OCI-M1 (cell line): ENCODE results near the gene SFXN4.

Experiments used
- DNase-seq: peaks from one replicate; lab custom pipeline; 2025; lab: John Stamatoyannopoulos, UW

SFXN4 gene

DNA sequence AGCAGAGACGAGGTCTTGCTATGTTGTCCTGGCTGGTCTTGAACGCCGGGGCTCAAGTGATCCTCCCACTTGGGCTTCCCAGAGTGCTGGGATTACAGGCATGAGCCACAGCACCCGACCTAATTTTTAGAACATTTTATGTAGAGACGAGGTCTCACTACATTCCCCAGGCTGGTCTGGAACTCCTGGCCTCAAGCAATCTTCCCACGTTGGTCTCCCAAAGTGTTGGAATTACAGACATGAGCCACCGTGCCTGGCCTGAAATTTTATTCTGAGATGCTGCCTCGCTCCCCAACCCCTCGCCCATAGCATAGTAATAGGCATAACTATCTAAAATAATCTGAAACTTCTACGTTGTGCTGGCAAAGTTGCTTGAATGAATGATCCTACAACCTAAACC, 21.9 kb downstream of the SFXN4 start:
- no peak for DNase-seq

DNA sequence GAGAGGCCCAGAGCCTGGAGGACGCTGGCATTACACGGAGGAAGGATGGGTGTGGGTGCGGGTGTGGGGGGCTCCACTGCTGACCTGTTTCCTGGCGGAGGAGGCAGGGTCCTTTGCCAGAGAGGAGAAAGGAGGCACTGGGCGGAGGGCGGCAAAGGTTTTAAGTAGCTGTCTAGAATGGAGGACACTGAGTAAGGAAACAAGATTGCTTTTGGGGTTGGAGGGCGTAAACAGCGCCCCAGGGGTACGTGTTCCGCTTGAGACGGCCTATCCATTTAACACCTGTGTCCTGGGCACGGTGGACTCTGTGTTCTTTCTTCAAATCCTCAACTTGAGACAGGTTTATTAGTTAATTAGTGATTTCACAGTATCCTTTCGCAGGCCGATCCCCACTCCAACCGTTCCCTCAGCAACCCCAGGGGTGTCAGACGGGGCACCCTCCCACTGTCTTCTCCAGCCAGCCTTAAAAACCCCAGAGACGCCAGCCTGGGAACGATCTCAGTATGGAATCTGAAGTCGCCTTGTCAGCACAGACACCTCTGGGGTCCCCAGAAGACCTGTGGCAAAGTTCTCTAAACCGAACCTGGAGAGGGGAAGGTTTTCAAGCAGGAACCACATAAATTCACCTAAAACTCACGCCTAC, 24.8 kb downstream of the SFXN4 start:
- DNase-seq: no peak

DNA sequence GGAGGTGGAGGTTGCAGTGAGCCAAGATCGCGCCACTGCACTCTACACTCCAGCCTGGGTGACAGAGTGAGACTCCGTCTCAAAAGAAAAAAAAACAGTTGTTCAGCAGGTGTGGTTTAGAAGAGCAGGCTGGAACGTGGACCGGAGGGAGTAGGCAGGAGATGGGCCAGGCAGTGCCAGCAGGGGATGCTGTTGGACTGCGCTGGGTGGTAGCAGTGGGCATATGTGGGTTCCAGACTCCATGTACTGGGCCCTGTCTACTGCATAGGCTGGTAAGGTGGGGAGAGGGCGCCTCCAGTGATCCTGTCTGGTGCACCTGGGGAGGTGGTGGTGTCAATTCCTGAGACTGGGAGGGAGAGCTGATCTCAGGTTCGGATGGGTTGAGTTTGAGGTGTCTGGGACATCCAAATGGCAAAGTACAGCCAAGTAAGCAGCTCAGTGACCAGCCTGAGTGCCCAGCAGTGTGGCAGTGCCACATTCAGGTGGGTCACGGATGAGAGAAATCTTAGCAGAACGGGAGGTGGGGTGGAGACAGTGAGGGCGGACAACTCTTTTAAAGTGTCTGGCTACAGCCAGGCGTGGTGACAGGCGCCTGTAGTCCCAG, 25.9 kb downstream of the SFXN4 start:
- DNase-seq: peak; percentile 13

DNA sequence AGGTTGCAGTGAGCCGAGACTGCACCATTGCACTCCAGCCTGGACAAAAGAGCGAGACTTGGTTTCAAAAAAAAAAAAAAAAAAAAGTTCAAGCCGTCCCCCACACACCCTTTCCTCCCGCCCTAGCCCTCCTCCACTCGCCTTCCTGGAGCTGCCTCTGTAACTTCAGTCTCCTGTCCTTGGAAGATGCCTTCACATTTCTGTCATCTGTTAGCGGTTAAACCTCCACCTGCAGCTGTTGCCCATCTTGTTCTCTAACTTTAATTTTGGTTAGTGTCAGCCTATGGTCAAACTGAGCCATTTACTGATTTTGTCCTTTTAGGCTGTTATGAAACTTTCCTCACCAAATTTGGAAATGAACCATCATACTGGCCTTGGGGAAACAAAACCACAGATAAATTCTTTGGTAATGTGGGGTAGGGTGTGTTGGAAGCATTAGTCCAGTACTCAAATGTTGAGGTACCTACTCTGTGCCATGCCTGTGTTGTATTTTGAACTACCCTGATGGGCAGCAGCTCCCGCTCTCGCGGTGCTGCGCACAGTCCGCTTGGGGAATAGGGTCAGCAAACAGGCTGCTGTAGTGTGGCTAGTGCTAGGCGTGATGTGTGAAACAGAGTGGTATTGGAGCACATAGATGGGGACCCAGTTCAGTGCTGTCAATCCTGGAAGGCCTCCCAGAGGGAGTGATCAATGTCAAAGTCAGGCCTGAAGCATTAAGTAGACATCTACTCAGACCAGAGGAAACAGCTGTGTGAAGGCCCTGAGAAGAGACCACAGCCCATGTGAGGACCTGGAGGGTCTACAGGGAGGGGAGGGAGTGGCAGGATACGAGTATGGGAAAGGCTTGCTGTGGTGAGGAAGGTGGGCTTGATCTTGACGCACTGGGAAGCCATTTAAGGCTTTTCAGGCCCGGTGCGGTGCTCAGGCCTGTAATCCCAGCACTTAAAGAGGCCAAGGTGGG, 26.9 kb downstream of the SFXN4 start:
- DNase-seq: no peak

DNA sequence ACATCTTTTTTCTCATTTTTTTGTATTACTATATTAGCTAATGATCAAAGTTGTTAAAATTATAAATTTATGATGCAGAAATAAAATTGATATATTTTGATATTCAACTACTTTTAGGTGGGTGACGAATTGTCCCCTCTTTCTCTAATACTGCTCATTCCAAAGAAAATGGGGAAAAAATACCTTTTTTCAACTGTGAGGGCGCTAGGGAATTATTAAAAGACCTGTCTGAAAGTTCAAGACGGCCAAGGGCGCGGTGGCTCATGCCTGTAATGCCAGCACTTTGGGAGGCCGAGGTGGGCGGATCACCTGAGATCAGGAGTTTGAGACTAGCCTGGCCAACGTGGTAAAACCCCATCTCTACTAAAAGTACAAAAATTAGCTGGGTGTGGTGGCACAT, 27.6 kb downstream of the SFXN4 start:
- DNase-seq: peak; percentile 21

DNA sequence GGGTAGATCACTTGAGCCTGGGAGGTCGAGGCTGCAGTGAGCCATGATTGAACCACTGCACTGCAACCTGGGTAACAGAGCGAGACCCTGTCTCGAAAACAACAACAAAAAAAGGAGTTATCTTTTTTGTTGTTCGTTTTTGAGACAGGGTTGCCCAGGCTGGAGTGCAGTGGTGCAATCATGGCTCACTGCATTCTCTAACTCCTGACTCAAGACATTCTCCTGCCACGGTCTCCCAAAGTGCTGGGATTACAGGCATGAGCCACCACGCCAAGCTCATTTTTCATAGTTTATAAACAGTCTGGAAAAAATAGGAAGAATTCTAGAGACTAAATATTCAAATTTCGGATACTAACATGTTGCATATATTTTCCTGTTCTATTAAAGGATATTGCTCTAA, 29.4 kb downstream of the SFXN4 start:
- DNase-seq: no peak

DNA sequence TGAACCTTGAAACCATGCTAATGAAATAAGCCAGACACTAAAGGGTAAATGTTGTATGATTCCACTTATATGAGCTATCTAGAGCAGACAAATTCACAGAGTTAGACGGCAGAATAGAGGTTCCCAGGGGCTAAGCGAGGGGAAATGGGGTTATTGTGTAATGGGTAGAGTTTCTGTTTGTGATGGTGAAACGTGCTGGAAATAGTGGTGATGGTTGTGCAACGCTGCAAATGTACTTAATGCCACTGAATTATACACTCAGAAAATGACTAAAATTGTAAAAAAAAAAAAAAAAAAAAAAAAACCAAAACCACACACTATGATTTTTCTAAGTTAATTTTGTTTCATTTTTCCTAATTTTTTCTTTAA, 30.0 kb downstream of the SFXN4 start:
- peak; percentile 28 for DNase-seq

DNA sequence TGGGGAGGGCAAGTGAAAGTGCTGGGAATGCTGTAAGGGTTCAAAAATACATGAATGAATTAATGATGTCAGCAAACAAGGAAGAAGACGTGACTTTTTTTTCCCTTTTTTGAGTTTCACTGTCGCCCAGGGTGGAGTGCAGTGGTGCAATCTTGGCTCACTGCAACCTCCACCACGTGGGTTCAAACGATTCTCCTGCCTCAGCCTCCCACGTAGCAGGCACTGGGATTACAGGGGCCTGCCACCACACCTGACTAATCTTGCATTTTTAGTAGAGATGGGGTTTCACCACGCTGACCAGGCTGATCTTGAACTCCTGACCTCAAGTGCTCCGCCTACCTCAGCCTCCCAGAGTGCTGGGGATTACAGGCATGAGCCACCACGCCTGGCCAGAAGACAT, 31.6 kb downstream of the SFXN4 start:
- no peak for DNase-seq

DNA sequence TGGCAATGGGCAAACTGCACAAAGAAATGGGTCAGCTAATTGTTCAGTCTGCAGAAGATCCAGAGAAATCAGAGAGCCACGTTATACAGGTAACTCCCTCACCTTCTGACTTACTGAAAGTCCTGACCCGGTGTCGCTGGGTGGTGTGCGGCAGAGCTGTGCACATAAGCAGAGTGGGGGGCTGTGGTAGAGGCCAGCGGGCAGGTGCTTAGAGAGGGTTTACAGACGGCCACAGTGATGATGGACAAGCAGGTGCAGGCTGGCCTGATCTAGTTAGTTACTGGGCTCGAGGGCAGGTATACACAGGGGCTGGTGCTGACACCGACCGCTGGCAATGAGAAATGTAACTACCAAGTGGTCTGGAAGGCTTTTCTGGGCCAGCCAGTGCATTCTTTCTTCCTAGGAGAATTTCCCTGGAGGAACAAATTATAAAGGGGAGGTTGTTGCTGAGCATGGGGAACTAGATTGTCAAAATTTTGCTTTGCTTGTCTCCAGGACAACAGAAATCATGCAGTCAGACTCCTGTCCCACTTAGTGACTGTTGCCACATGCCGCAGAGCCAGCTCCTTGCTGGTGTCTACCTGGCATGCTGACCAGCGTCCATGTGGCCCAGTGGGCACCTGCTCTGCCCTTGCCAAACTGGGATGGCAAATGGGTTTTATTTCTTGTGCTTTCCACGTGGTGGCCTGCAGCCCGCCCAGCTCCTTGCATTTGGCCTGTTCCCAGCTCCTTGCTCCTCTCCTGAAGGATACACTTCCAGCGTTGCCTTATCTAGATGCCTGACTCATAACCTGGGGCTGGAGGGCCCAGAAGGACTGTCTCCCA, 32.8 kb downstream of the SFXN4 start:
- DNase-seq: no peak

DNA sequence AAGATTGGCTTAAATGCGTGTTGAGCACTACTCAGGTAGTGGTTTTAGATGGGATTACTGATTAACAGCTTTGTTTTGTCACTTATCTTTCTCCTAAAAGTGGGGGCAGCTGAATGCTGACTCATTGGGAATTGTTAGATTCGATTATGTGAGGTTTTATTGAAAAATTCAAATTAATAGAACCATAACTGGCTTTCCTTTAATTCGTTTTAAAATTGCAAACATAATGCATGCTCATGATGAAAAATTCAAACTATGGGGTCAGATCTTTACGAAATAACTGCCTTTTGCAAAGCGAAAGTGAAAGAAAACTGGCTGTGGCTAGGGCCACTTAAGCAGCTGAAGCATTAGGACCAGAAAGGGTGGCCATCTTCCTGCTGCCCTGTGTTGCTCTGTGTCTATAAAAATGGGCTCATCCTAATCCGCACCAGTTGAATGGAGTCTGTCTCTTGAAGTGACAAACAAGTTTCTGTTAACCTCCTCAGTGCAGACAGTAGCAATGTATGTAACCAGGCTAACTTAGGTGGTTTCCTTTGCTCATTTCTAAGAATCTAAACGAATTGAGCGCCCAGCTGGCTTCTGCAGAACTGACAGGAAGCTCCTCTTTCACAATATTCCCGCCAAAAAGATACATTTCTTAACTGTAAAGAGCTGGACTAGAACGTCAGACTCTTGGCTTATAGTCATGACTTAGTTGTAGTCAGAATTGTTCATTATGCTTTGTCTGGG, 33.8 kb downstream of the SFXN4 start:
- DNase-seq: peak; percentile 96

DNA sequence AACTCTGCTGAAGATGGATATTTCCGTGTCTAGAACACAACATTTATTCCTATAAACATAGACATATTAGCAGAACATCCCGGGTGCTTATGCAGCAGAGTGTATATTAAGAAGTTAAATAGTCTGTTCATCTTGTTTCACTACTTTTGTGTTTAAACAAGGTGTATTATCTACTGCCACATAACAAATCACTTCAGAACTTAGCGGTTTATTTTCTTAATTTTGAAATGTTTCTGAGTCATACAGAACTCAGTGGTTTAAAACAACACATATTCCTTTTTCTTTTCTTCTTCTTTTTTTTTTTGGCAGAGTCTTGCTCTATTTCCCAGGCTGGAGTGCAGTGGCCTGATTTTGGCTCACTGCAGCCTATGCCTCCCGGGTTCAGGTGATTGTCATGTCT, 35.8 kb downstream of the SFXN4 start:
- no peak for DNase-seq

DNA sequence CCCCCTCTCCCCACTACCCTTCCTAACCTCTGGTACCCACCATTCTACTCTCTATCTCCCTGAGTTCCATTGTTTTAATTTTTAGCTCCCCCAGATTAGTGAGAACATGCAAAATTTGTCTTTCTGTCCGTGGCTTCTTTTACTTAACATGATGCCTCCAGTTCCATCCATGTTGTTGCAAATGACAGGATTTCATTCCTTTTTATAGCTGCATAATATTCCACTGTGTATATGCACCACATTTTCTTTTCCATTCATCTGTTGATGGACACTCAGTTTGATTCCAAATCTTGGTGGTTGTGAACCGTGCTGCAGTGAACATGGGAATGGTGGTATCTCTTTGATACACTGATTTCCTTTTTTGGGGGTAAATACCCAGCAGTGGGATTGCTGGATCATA, 39.6 kb downstream of the SFXN4 start:
- DNase-seq: no peak

DNA sequence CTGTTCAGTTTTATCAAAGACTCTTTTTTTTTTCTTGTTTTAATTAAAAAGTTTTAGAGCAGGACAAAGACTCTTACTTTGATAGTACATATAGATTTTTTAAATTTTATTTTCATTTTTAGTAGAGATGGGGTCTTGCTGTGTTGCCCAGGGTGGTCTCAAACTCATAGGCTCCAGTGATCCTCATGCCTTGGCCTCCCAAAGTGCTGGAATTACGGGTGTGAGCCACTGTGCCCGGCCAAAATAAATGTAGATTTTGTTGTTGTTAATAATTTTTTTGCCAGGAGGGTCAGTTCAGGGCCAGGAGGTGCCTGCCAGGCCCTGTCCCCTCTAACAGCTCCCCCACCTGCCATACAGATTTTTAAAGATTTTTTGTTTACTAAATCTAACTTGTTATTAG, 44.6 kb downstream of the SFXN4 start:
- no peak for DNase-seq

DNA sequence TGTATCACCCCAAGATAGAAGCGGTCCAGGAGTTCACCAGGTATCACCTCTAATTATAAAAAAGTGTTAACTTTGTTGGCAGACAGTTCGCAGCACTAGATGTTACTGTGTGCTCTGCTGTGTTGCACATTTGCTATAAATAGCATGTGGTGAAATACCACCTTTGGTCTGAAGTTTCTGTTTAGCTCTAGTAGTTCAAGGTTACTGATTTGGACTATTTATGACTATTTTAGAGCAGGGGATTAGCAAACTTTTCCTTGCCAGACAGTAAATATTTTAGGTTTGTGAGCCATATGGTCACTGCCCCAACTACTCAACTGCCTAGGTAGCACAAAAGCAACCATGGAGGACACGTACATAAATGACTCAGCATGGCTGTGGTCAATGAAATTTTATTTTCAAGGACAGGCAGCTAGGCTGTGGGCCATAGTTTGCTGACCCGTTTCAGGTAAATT, 45.1 kb downstream of the SFXN4 start:
- peak; percentile 59 for DNase-seq

DNA sequence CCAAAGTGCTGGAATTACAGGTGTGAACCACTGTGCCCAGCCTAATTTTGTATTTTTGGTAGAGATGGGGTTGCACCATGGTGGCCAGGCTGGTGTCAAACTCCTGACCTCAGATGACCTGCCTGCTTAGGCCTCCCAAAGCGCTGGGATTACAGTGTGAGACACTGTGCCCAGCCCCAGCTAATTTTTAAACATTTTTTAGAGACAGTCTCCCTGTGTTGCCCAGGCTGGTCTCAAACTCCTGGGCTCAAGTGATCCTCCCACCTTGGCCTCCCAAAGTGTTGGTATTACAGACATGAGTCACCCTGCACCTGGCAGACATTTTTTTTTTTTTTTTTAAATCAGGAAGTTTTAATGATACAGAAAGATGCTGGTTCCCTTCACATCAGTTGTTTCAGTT, 46.1 kb downstream of the SFXN4 start:
- no peak for DNase-seq

DNA sequence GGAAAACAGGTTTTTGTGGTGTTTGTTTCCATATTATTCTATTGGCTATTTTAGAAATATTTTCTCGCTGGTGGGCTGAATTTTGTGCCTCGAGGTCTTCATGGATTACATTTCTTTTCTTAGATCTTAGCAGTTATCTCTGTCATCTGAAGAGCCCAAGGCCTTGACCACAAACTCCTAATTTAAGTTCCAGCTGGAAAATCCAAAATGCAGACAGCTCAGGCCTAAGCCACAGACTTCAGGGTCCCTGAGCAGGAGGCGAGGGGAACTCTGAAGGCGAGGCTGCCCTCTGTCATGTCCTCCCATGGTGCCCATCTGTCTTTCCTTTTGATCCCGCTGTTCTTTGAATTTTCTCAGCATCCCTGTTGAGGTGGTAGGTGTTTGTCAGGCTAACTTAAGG, 47.3 kb downstream of the SFXN4 start:
- DNase-seq: no peak

DNA sequence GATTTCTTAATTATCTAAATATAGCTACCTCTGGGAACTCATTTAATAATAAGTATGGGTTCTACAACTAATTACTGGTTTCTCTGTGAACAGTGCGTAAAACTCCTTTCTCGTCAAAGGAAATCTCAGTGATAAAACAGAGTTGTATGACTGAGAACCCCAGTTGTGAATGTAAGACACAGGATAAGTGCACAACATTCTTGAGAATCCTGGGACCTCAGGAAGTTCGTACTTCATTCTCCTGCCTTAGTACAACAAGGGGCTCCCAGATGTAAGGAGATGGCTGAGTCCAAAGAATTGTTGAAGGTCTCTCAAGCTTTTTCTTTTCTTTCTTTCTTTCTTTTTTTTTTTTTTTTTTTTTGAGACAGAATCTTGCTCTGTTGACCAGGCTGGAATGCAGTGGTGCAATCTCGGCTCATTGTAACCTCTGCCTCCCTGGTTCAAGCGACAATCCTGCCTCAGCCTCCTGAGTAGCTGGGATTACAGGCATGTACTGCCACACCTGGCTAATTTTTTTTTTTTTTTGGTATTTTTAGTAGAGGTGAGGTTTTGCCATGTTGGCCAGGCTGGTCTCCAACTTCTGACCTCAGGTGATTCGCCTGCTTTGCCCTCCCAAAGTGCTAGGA, 49.1 kb downstream of the SFXN4 start:
- no peak for DNase-seq

DNA sequence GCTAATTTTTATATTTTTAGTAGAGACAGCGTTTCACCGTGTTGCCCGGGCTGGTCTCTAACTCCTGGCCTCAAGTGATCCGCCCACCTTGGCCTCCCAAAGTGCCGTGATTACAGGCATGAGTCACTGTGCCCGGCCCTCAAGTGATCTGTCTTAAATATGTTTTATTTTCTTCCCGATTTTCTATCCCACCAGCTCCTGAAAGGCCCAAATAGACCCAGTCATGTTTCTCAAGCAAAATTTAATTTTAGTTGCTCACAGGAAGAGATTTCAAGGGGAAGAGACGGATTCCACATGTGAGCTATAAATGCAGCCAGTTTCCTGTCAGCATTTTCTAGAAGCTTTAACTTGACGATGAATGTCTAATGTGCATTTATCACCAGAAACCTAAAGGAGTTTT, 49.6 kb downstream of the SFXN4 start:
- DNase-seq: no peak

DNA sequence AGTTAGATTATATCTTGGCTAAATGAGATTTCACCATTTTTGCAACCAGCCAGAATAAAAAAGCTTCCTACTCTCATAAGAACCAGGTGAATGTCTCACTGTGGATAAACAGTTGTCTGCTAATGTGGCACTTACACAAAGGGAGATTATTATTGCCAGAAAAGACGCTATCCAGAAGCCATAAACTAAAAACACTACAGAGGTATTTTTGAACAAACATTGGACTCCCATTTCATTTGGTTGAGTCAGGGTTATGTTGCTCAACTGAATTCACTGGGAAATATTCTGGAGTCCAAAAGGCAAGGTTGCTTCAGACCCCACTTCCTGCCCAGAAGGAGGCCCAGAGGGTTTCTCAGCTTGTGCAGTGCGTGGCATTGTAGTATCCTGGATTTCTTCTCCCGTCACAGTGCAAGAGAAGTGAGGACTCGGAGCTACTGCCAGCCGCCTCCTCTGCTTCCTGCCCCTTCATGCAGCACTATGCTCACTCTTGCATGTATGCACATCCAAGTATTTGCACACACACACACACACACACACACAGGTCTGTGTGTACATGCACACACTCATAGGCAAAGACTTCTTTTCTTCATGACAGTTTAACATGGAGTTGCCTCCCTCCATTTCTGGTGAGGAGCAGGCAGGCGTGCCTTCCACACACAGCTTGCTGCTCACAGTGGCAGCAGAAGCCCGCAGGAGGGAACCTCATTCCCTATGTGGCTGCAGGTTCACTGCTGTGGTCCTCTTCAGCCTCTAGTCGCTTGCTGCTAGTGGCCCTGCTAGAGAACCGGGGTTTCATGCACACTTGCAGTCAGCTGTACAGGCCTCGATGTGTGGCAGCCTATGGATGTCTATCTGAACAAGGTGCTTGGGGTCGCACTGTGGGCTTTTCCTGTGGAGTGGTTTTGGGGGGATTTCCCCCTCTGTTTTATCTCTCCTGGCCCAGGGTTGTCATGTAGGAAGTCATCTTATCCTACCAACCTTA, 51.5 kb downstream of the SFXN4 start:
- DNase-seq: no peak

DNA sequence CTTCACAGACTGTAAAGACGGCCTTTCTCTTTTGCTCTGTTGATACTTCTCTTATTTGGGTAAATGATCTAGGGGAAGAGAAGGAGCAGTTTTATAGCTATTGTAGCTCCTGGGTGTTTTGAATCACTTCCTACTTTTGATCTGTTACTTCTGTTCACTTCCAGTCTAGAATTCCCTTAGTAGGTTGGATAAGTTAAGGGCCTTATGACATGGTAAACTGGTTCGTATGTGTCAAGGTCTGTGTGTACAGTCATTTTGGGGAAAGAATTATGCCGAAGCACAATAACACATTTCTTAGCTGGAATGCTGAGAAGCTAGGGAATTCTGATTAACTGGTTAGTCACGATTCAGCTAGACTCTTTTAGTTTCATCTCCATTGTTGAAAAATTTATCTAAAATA, 53.5 kb downstream of the SFXN4 start:
- DNase-seq: no peak
